DOHH2 (cell line): Measurements from ENCODE around the gene TMC7.

Experiments used
- H3F3A ChIP-seq: fragments of 200-600 bp; sonication (generic), shearing (Covaris generic); 2 replicates; pipeline ENCODE4 v1.6.0; 2016; ENCODE audit warnings: antibody characterized with exemption, mild to moderate bottlenecking; ENCODE audit not compliant: control insufficient read depth, insufficient read depth
- H3K27ac ChIP-seq: fragments of 200-600 bp; sonication (generic); 2 replicates; pipeline ENCODE4 v1.5.1; 2014; ENCODE audit warnings: low read depth, mild to moderate bottlenecking, low read length, moderate library complexity
- H3K27me3 ChIP-seq: fragments of 200-600 bp; sonication (generic); 2 replicates; pipeline ENCODE4 v1.6.1; 2014; ENCODE audit warnings: mild to moderate bottlenecking, low read length, mixed read lengths; ENCODE audit not compliant: control insufficient read depth
- H3K36me3 ChIP-seq: fragments of 200-600 bp; sonication (generic); 2 replicates; pipeline ENCODE4 v1.6.1; 2014; ENCODE audit warnings: mild to moderate bottlenecking, low read length, moderate library complexity, mixed read lengths; ENCODE audit not compliant: control insufficient read depth
- H3K4me1 ChIP-seq: fragments of 200-600 bp; sonication (generic); 2 replicates; pipeline ENCODE4 v1.6.1; 2014; ENCODE audit warnings: mild to moderate bottlenecking, low read length, mixed read lengths; ENCODE audit not compliant: control insufficient read depth
- H3K4me2 ChIP-seq: fragments of 200-600 bp; sonication (generic); 2 replicates; pipeline ENCODE4 v1.6.0; 2014; ENCODE audit warnings: mild to moderate bottlenecking, low read length, moderate library complexity
- H3K4me3 ChIP-seq: fragments of 200-600 bp; sonication (generic); 2 replicates; pipeline ENCODE4 v1.5.1; 2014; ENCODE audit warnings: mild to moderate bottlenecking, low read length, mixed read lengths
- H3K79me2 ChIP-seq: fragments of 200-600 bp; sonication (generic); 2 replicates; pipeline ENCODE4 v1.6.1; 2014; ENCODE audit warnings: mild to moderate bottlenecking, low read length, mixed read lengths; ENCODE audit not compliant: control insufficient read depth
- H3K9me2 ChIP-seq: fragments of 200-600 bp; sonication (generic); replicated peaks from 2 replicates; pipeline ENCODE4 v1.6.1; 2014; ENCODE audit warnings: mild to moderate bottlenecking, low read length, mixed read lengths; ENCODE audit not compliant: control insufficient read depth
- H3K9me3 ChIP-seq: fragments of 200-600 bp; sonication (generic); 2 replicates; pipeline ENCODE4 v1.6.1; 2014; ENCODE audit warnings: antibody characterized with exemption, low read length, mixed read lengths; ENCODE audit not compliant: control insufficient read depth, insufficient read depth
- H4K20me1 ChIP-seq: fragments of 200-600 bp; sonication (generic); 2 replicates; pipeline ENCODE4 v1.6.0; 2014; ENCODE audit warnings: low read depth, mild to moderate bottlenecking, antibody characterized with exemption, low read length, moderate library complexity; ENCODE audit not compliant: control insufficient read depth, insufficient read depth
- EZH2phosphoT487 ChIP-seq: fragments of 200-600 bp; sonication (generic); IDR thresholded peaks from 2 replicates; pipeline ENCODE4 v1.6.1; 2017; ENCODE audit warnings: borderline replicate concordance, mild to moderate bottlenecking, antibody characterized with exemption, low read length, moderate library complexity, mixed read lengths
- TF ChIP-seq, protein P1 (sequence below): fragments of 200-600 bp; sonication (generic); IDR thresholded peaks from one replicate; pipeline ENCODE4 v1.5.1; 2014; ENCODE audit warnings: antibody characterized with exemption, mild to moderate bottlenecking, low read depth, low read length; ENCODE audit not compliant: poor library complexity, severe bottlenecking

Gene TMC7

DNA sequence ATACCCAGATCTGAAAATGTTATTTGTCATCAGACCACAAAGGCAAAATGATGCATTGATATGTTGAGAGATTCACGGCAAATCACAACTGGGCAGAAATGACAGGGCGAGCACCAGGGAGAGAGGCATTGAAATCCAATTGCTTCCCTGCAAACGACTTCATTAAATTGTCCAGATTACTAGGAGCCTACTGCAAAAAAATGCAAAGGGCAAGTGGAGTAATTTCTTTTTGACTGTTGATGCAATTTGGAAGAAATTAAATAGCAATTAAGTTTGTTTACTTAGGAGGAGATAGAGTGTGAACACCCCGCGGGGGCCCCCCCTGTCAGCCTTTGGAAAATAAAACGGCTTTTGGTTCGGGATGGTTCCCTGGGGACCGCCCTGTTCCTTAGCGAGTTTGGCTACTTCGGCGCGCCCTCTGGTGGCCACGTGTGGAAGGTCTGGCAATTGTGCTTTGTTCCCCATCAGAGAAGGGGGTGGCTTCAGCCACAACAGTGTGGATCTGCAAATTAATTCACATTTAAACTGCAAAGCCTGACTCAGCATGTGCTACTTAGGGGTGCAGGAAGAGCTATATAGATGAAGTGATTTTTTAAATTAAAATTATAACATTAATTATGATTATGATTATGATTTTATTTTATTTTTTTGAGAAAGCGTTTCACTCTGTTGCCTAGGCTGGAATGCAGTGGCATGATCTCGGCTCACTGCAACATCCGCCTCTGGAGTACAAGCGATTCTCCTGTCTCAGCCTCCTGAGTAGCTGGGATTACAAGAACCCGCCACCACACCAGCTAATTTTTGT, 14.5 kb upstream of the TMC7 start:
- Histone ChIP-seq H3K4me3 (peak overlapping the region; percentile 50), H3K27ac (no peak overlapping the region), H3K27me3 (no peaks in the 10 kb centered on the region), H4K20me1 (no peaks in the 10 kb centered on the region), H3K9me3 (no peaks in the 10 kb centered on the region), H3K4me1 (peaks cover 6% of the 10 kb centered on the region), H3F3A (no peaks in the 10 kb centered on the region), H3K4me2 (peak overlapping the region; percentile 63), H3K79me2 (no peaks in the 10 kb centered on the region), H3K9me2 (no peaks in the 10 kb centered on the region), H3K36me3 (no peaks in the 10 kb centered on the region)
- no peak for TF ChIP-seq EZH2phosphoT487
- TF ChIP-seq, protein P1, sequence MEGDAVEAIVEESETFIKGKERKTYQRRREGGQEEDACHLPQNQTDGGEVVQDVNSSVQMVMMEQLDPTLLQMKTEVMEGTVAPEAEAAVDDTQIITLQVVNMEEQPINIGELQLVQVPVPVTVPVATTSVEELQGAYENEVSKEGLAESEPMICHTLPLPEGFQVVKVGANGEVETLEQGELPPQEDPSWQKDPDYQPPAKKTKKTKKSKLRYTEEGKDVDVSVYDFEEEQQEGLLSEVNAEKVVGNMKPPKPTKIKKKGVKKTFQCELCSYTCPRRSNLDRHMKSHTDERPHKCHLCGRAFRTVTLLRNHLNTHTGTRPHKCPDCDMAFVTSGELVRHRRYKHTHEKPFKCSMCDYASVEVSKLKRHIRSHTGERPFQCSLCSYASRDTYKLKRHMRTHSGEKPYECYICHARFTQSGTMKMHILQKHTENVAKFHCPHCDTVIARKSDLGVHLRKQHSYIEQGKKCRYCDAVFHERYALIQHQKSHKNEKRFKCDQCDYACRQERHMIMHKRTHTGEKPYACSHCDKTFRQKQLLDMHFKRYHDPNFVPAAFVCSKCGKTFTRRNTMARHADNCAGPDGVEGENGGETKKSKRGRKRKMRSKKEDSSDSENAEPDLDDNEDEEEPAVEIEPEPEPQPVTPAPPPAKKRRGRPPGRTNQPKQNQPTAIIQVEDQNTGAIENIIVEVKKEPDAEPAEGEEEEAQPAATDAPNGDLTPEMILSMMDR = peak; percentile 87

DNA sequence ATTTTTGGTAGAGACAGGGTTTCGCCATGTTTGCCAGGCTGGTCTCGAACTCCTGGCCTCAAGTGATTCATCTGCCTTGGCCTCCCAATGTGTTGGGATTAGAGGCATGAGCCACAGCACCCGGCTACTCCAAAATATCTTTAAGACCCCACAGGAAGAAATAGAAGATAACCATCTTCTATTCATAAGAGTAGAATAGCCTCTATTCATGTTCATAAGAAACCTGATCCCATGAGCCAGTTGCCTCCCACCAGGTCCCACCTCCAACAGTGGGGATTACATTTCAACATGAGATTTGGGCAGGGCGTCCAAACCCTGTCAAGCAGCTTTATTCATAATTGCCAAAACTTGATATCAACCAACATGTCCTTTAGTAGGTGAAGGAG, 13.9 kb upstream of the TMC7 start:
- no peak overlapping the region for H3K4me3 ChIP-seq
- H3K27ac ChIP-seq = no peak overlapping the region
- H3K27me3 ChIP-seq = no peaks in the 10 kb centered on the region
- H3K9me2 ChIP-seq = no peaks in the 10 kb centered on the region
- no peak overlapping the region for H3K4me2 ChIP-seq
- no peaks in the 10 kb centered on the region for H3K36me3 ChIP-seq
- H4K20me1 ChIP-seq = no peaks in the 10 kb centered on the region
- H3F3A ChIP-seq = no peaks in the 10 kb centered on the region
- no peaks in the 10 kb centered on the region for H3K79me2 ChIP-seq
- no peak for TF ChIP-seq EZH2phosphoT487
- TF ChIP-seq, protein P1 = no peak
- peaks cover 6% of the 10 kb centered on the region for H3K4me1 ChIP-seq
- no peaks in the 10 kb centered on the region for H3K9me3 ChIP-seq

DNA sequence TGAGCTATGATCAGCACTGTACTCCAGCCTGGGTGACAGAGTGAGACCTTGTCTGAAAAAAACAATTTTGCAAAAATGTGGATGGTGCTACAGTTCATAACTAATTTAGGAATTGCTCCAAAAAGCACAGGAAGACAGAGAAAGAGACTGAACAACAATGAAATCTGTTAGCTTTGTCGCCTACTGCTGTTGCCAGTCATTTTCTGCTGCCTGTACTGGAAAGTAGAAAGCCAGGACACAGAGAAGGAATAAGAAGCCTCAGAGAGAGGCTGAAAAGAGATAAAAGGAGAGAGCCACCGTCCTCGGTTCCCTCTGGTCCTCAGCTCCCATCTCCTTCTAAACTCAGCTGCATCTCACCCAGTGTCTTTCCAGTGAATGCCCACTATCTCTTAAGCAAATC, 8.6 kb upstream of the TMC7 start:
- no peak overlapping the region for H3K27ac ChIP-seq

More for the DNA sequence above, 8.6 kb upstream of the TMC7 start:
- Histone ChIP-seq H3K4me2 (no peak overlapping the region), H3K4me1 (no peaks in the 10 kb centered on the region), H3K9me2 (no peaks in the 10 kb centered on the region), H3K36me3 (no peaks in the 10 kb centered on the region), H3K79me2 (no peaks in the 10 kb centered on the region), H3K27me3 (peaks cover 7% of the 10 kb centered on the region; the same call in 1 of the 2 replicates), H4K20me1 (no peaks in the 10 kb centered on the region), H3F3A (no peaks in the 10 kb centered on the region), H3K4me3 (no peak overlapping the region), H3K9me3 (no peaks in the 10 kb centered on the region)
- TF ChIP-seq EZH2phosphoT487 = no peak
- TF ChIP-seq, protein P1 = no peak
